Stimulated activated CD4-positive, alpha-beta T cell treated with anti-CD3 and anti-CD28 coated beads, Interleukin-15, amount 100 ng/mL, for 24 hours (primary cell): ENCODE measurements around the gene CATSPERD.
"Not testable (repeated sequence)": the region's sequence is repeated elsewhere in the genome, so short reads cannot be mapped to it uniquely, and the experiment has no call there.

ENCODE experiments used
- DNase-seq: peaks from one replicate; pipeline ENCODE4 v3.0.0-alpha.2; 2020

Gene CATSPERD

GRCh38 chr19:5698635-5699422 is 21.6 kb upstream of the CATSPERD start:
- DNase-seq, result no peak

DNA sequence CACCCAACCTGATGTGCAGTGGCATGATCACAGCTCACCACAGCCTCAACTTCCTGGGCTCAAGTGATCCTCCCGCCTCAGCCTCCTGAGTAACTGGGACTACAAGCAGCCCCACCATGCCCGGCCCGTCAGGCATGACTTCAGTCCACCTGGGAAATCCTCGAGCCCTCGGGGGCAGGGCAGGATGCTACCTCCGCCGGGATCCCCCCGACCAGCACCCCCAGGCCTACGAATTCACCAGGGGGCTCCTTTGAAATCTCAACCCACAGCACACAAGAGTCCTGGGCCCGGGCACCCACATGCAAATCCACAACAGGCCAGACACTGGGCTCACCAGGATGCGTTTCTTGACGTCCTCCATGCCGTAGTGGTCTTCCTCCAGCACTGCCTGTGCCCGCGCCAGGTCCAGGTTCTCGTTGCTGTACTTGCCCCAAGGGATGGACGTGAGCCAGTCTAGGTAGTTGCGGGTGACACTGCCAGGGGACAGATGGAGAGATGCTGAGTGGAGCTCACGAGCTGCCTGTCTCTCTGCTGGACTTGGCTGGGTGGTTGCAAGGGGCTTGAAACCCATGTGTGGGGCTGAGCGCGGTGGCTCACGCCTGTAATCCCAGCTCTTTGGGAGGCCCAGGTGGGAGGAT is 19.9 kb upstream of the CATSPERD start:
- DNase-seq, result no peak

- not testable (repeated sequence) for DNase-seq
These were observed 18.4 kb upstream of the CATSPERD start for GRCh38 chr19:5702053-5702410.

GRCh38 chr19:5703819-5704818 is 16.3 kb upstream of the CATSPERD start:
- no peak for DNase-seq

GRCh38 chr19:5705552-5705951 is 14.9 kb upstream of the CATSPERD start:
- no peak for DNase-seq

- no peak for DNase-seq
These were observed 13.4 kb upstream of the CATSPERD start for GRCh38 chr19:5706876-5707573.

- no peak for DNase-seq
These were observed 12.6 kb upstream of the CATSPERD start for GRCh38 chr19:5707576-5708575.

DNA sequence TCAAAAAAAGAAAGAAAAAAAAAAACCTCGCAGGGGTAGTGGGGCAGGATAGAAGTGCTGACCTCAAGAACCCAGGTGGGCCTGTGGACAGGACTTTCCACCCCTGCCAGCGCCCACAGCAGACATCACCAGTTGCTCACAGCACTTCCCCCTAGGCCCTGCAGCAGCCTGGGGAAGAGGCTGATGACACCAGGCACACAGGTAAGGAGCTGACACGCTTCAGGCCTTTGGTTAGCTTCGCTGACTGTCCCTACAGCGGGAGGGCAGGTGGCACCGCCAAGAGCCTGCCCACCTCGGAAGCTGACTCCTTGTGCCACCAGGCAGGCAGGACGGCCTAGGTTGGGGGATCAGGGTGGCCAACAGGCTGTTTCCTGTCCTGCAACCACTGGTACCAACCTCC is 9.4 kb upstream of the CATSPERD start:
- no peak for DNase-seq

DNA sequence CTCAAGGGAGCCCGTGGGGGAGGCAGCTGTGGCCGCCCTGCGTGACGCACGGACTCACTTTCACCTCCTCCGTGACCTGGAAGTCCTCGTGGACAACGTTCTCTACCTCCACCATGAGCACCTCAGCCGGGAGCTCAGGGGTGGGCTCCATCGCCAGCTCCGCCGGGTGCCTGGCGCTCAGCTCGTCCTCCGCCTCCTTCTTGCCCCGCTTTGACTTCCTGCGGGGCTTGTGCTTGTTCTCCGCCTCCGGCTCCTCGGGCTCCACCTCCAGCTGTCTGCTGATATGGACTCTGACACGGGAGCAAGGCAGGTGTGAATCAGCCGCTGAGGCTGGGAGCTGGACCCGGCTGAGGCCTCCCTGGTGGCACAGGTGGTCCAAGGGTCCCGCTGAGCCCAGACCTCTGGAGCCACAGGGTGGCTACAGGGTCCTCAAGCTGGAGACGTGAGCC is 8.7 kb upstream of the CATSPERD start:
- DNase-seq, result no peak

- DNase-seq, result no peak
These were observed 7.2 kb upstream of the CATSPERD start for GRCh38 chr19:5713228-5713627.

- no peak for DNase-seq
These were observed 5.6 kb upstream of the CATSPERD start for GRCh38 chr19:5714816-5715215.

DNA sequence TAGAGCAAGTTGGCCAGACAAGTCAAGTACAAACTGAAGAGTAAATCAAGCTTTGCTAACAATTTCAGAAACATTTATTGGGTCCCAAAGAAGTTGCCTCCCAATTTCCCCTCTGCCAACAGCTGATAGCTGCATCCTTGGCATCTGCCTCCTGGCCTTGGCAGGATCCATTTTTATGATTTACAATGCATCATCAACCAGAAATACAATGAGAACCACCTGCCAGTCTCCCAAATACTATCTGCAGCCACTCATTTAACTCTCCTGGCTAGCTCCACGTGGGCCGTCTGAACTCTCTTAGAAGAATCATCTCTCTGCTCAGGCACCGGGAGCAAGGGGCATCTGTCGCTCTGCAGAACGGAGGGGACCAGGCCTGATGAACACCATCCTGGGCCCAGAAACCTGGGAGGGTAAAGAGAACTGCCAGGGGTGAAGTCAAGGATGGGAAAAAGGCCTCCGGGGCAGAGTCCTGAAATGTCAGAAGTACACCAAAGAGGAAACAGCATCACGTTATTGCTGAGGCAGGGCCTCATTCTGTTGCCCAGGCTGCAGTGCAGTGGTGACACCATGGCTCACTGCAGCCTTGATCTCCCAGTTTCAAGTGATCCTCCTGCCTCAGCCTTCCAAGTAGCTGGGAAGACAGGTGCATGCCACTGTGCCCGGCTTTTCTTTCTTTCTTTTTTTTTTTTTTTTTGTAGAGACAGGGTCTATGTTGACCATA is 3.1 kb upstream of the CATSPERD start:
- DNase-seq, result no peak

DNA sequence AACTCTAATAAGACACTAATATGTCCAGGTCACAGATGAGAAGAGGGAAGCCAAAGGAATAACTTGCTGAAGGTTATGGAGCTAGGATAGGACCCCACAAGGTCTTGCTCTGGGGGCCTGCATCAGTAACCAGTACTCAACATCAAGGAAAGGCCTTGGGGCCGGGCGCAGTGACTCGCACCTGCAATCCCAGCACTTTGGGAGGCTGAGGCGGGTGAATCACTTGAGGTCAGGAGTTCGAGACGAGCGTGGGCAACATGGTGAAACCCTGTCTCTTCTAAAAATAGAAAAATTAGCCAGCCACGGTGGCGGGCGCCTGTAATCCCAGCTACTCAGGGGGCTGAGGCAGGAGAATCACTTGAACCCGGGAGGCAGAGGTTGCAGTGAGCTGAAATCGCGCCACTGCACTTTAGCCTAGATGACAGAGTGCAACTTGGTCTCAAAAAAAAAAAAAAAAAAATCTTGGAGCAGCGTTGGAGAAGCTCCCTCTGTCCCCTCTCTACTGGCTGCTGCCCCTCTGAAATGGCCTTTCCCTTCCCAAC is 2.3 kb upstream of the CATSPERD start:
- DNase-seq, result peak; percentile 76

- peak; percentile 77 for DNase-seq
These were observed 1.7 kb upstream of the CATSPERD start for GRCh38 chr19:5718579-5719273.

DNA sequence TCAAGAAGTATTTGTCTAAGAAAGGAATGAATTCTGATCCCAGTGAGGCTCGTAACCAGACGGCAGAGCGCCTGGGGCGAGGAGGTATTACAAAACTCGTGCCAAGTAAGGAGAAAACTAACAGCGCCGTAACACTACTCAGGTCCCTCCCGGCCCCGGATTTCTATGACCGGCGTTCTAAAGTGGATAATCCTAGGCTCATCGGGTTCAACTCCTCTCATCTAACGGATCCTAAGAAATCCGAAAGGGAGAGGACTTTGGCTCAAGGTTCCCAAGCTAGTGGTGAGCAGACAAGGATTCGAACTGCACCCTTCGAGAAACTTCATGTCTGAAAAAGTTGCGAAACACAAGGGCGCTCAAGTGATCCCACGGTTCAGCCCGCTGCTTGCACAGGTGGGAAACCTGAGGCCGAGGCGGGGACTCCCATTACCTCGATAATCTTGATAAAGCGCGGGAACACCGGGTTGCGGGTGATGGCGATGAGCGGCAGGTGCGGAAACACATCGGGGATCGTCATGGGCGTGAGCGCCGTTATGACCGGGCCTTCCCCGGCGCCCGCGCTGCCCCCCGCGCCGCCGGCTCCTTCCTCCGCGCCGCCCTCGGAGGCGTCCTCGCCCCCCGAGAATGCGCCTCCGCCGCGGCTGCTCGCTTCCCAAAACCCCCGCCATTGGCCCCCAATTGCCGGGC is 1.0 kb upstream of the CATSPERD start:
- peak; percentile 57 for DNase-seq

- DNase-seq, result no peak
These were observed 7.1 kb downstream of the CATSPERD start for GRCh38 chr19:5727453-5728050.

GRCh38 chr19:5733172-5733571 is 12.7 kb downstream of the CATSPERD start:
- not testable (repeated sequence) for DNase-seq

DNA sequence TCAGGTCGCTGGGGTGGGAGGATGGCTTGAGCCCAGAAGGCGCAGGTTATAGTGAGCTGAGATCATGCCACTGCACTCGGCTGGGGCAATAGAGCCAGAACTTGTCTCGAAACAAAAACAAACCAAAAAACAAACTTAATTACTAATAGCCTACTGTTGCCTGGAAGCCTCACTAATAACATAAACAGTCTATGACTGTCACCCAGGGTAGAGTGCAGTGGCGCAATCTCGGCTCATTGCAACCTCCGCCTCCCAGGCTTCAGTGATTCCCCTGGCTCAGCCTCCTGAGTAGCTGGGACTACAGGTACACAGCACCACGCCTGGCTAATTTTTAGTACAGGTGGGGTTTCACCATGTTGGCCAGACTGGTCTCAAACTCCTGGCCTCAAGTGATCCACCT is 18.0 kb downstream of the CATSPERD start:
- no peak for DNase-seq

GRCh38 chr19:5742051-5742450 is 21.6 kb downstream of the CATSPERD start:
- DNase-seq, result no peak
